Activated naive CD4-positive, alpha-beta T cell treated with anti-CD3 and anti-CD28 coated beads, Interleukin-2, amount 50 U/mL, for 72 hours (primary cell): ENCODE measurements around the gene SND1. TPM values are rescaled to one million over a fixed set of nuclear protein-coding genes. Genes with fewer than 3 reads are reported as not detected.

Experiments used
- ATAC-seq, 2 donors: fragments of 150-1000 bp; cut with Tn5 transposase; 2 replicates each; pipeline ENCODE4 v1.10.0; 2021; ENCODE audit warnings: mild to moderate bottlenecking in 2 of 2, moderate library complexity in 2 of 2
- DNase-seq, 2 donors: peaks; one replicate each; pipeline ENCODE4 v3.0.0; 2021 to 2022; ENCODE audit warnings: low spot score in 2 of 2
- H3K27ac Mint-ChIP-seq, 2 donors: one replicate each; pipeline ENCODE4 v1.8.0; 2022; ENCODE audit warnings: mild to moderate bottlenecking in 2 of 2, mixed read lengths in 2 of 2
- H3K36me3 Mint-ChIP-seq, 2 donors: one replicate each; pipeline ENCODE4 v1.8.0; 2022; ENCODE audit warnings: mixed read lengths in 2 of 2
- H3K9me3 Mint-ChIP-seq, 2 donors: one replicate each; pipeline ENCODE4 v1.8.0; 2022; ENCODE audit warnings: mixed read lengths in 2 of 2
- total RNA-seq, 2 donors: library from RNA; stranded (reverse); gene quantifications; one replicate each; pipeline ENCODE4 v1.2.3, GENCODE V29; 2022

SND1 gene
- total RNA-seq, 2 donors from 2014 or later = 175 to 246 TPM

DNA sequence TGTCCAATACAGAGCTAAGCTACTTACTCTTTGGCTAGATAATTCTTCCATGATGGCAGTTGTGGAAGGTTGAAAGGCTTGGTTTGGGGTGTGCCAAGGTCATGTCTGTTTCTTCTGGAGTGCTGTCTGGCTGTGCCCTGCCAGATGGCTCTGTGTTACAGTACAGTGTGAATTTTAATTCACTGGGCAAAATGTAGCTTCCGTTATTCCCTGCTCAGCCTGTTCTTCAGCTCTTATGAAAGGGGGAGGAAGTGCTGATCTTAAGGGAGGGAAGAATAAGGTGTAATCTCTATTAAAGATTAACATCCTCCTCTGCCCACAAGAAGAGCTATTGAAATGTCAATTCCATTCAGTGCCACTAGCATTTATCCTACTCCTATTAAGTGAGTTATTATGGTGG lies 52.2 kb downstream of the SND1 start:
- Mint-ChIP-seq H3K27ac (peak overlapping the region in 1 of 2 donors; percentile 47), H3K9me3 (no peaks in the 10 kb centered on the region), H3K36me3 (peaks cover 9% of the 10 kb centered on the region in 2 donors)
- no peak for ATAC-seq
- no peak for DNase-seq

- H3K27ac Mint-ChIP-seq = peak overlapping the region; percentile 5 to 69
- H3K36me3 Mint-ChIP-seq = peaks cover 16 to 22% of the 10 kb centered on the region in 2 donors
- no peaks in the 10 kb centered on the region for H3K9me3 Mint-ChIP-seq
- no peak for DNase-seq
- peak; percentile 49 to 67 for ATAC-seq
Observed at GRCh38 chr7:127705461-127705959, 53.5 kb downstream of the SND1 start.

DNA sequence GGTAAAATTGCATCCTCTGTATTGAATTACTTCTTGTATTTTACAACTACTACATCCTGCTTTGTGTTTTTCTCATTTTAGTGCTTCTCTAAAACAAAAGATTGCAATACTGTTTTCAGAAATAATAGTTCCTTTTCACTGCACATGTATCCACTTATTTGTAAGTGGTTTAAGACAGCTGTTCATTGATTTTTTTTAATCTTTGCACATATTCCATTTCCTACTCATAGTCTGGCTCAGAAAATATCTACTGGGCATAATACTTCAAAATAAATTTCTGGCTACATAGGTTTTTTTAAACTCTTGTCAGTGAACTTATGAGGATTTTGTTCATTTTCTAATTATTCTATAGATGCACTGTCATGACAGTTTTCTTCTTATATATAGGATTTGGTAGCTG lies 54.8 kb downstream of the SND1 start:
- no peak for ATAC-seq
- H3K36me3 Mint-ChIP-seq = peaks cover 28 to 34% of the 10 kb centered on the region in 2 donors
- DNase-seq = no peak

DNA sequence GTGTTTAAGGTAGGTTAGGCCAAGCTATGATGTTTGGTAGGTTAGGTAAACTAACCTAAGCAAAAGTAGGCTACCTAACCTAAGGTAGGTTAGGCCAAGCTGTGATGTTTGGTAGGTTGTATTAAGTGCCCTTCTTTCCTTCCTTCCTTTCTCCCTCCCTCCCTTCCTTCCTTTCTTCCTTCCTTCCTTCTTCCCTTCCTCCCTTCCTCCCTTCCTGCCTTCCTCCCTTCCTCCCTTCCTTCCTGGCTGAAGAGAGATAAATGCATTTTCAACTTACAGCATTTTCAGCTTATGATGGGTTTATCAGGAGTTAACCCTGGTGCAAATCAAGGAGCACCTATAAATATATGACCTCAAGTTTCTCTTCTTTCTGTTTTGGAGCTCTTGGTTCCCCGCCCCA lies 56.2 kb downstream of the SND1 start:
- no peak for ATAC-seq

More for the DNA sequence above, 54.8 kb downstream of the SND1 start:
- no peak overlapping the region for H3K27ac Mint-ChIP-seq
- peaks cover 0 to 2% of the 10 kb centered on the region in 2 donors for H3K9me3 Mint-ChIP-seq

DNA sequence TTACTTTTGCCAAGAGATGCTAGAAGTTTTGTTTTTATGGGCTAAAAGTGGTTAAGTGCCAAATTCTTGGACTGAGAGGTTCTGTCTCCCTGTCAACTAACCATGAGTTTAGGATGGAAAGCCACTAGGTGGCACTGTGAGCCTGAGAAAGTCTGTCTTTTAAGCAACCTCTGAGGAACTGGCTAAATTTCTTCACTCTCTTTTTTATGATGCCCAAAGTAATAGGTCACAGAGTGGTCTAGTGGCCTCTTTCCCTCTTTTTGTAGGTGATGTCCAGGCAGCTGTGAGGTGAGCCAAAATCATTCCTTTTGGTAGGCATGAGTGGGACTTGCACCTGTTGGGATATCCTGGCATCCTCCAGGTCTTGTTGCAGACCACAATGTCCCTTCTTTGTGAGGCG lies 56.8 kb downstream of the SND1 start:
- ATAC-seq (peak; percentile 61 to 69), DNase-seq (peak in 1 of 2 donors; percentile 75)
- H3K27ac Mint-ChIP-seq = no peak overlapping the region
- H3K9me3 Mint-ChIP-seq = peaks cover 0 to 5% of the 10 kb centered on the region in 2 donors
- peaks cover 38 to 45% of the 10 kb centered on the region in 2 donors for H3K36me3 Mint-ChIP-seq

More for the DNA sequence above, 56.2 kb downstream of the SND1 start:
- DNase-seq = no peak
- peaks cover 0 to 5% of the 10 kb centered on the region in 2 donors for H3K9me3 Mint-ChIP-seq
- no peak overlapping the region for H3K27ac Mint-ChIP-seq
- peaks cover 38 to 45% of the 10 kb centered on the region in 2 donors for H3K36me3 Mint-ChIP-seq

DNA sequence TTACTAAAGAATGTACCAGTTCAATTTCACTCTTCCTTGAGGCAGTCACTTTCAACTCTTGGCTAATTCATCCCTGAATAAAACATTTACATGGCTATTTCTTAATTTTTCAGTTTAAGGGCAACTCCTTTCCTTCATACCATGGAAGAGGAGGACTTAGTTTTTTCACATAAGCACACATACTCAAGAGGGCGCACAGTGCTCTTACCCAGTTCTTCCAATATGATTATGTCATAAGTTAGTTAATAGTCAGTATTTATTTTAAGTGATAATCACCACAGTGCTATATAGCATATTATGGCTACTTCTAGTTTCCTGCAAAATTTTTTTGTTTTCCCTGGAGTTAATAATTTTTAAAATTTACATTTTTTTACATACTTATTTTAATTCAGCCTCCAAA lies 58.6 kb downstream of the SND1 start:
- Mint-ChIP-seq H3K27ac (no peak overlapping the region), H3K36me3 (peaks cover 38 to 61% of the 10 kb centered on the region in 2 donors), H3K9me3 (peaks cover 0 to 5% of the 10 kb centered on the region in 2 donors)
- DNase-seq (no peak), ATAC-seq (no peak)

DNA sequence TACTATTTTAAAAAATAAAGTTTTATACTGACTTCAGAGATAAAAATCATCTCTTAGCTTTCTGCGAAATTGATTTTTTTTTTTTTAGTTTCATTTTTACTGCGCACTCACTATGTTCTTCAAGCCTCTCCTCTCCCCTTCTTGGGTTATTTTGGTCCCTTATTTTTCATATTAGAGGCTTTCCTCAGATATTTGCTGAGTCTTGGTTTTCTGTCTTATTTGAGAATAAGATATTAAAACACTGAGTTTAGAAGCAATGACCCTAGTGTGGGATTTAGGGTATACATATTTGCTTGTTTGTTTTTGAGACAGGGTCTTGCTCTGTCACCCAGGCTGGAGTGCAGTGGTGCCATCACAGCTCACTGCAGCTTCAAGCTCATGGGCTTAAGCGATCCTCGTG lies 59.9 kb downstream of the SND1 start:
- Mint-ChIP-seq H3K36me3 (peaks cover 38 to 61% of the 10 kb centered on the region in 2 donors), H3K9me3 (peaks cover 0 to 5% of the 10 kb centered on the region in 2 donors), H3K27ac (no peak overlapping the region)
- ATAC-seq (no peak), DNase-seq (no peak)

GRCh38 chr7:127713006-127713405 lies 61.0 kb downstream of the SND1 start:
- Mint-ChIP-seq H3K27ac (no peak overlapping the region), H3K36me3 (peaks cover 38 to 61% of the 10 kb centered on the region in 2 donors), H3K9me3 (peaks cover 0 to 5% of the 10 kb centered on the region in 2 donors)
- ATAC-seq (no peak), DNase-seq (no peak)

GRCh38 chr7:127713758-127714157 lies 61.8 kb downstream of the SND1 start:
- ATAC-seq (no peak), DNase-seq (no peak)
- Mint-ChIP-seq H3K27ac (no peak overlapping the region), H3K9me3 (peaks cover 0 to 5% of the 10 kb centered on the region in 2 donors), H3K36me3 (peaks cover 44 to 57% of the 10 kb centered on the region in 2 donors)

DNA sequence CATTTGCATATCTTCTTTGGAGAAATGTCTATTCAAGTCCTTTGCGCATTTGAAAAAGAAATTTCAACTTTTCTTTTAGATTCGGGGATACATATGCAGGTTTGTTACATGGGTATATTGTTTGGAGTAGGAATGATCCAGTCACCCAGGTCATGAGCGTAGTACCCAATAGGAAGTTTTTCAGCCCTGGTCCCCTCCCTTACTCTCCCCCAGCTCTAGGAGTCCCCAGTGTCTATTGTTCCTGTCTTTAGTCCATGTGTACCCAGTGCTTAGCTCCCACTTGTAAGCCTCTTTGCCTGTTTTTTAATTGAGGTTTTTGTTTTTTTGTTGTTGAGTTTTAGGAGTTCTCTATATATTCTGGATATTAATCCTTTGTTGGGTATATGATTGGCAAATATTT lies 63.3 kb downstream of the SND1 start:
- Mint-ChIP-seq H3K27ac (peak overlapping the region in 1 of 2 donors; percentile 7), H3K36me3 (peaks cover 30 to 42% of the 10 kb centered on the region in 2 donors)
- ATAC-seq = no peak

GRCh38 chr7:127715901-127716300 lies 63.9 kb downstream of the SND1 start:
- ATAC-seq = no peak
- Mint-ChIP-seq H3K9me3 (peaks cover 0 to 5% of the 10 kb centered on the region in 2 donors), H3K27ac (no peak overlapping the region), H3K36me3 (peaks cover 28 to 39% of the 10 kb centered on the region in 2 donors)
- no peak for DNase-seq

More for the DNA sequence above, 63.3 kb downstream of the SND1 start:
- peaks cover 0 to 5% of the 10 kb centered on the region in 2 donors for H3K9me3 Mint-ChIP-seq
- no peak for DNase-seq

- Mint-ChIP-seq H3K36me3 (peaks cover 20 to 29% of the 10 kb centered on the region in 2 donors), H3K27ac (no peak overlapping the region), H3K9me3 (no peaks in the 10 kb centered on the region)
- ATAC-seq (peak; percentile 73 to 87), DNase-seq (no peak)
Observed at GRCh38 chr7:127717502-127718339, 65.7 kb downstream of the SND1 start.

GRCh38 chr7:127718340-127718679 lies 66.3 kb downstream of the SND1 start:
- DNase-seq = no peak
- no peak overlapping the region for H3K27ac Mint-ChIP-seq
- peaks cover 19 to 27% of the 10 kb centered on the region in 2 donors for H3K36me3 Mint-ChIP-seq
- no peaks in the 10 kb centered on the region for H3K9me3 Mint-ChIP-seq
- no peak for ATAC-seq

GRCh38 chr7:127726476-127726875 lies 74.5 kb downstream of the SND1 start:
- ATAC-seq (no peak), DNase-seq (no peak)
- peaks cover 20 to 29% of the 10 kb centered on the region in 2 donors for H3K36me3 Mint-ChIP-seq
- H3K27ac Mint-ChIP-seq = no peak overlapping the region
- no peaks in the 10 kb centered on the region for H3K9me3 Mint-ChIP-seq

DNA sequence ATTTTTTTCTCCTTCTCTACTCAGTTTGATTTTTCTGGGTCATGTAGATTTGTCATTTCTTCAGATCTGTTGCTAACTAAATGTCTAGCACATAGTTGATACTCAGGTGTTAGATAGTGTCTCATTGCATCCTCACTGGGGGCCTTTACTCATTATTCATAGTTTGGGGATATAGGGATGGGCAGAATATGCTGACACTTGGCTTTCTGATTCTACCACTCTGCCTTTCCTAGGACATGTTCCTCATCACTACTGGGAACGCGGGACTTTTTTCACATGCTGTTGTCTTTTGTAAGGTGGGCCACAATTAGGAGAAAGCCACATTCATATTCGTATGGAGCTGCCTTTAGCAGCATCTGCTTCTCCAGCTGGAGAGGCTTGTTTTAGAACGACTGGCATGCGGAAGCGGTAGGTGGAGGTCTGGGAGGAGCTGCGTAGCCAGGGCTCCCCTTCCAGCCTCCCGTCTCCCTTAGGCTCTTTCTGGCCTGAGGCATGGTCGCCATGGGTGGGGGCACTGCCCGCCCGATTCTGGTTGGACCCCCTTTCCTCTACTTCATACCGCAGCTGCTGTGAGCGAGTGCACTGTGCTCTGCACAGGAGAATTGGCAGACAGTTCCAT lies 78.8 kb downstream of the SND1 start:
- DNase-seq (no peak), ATAC-seq (no peak)
- Mint-ChIP-seq H3K9me3 (no peaks in the 10 kb centered on the region), H3K36me3 (peaks cover 16 to 23% of the 10 kb centered on the region in 2 donors), H3K27ac (no peak overlapping the region)

DNA sequence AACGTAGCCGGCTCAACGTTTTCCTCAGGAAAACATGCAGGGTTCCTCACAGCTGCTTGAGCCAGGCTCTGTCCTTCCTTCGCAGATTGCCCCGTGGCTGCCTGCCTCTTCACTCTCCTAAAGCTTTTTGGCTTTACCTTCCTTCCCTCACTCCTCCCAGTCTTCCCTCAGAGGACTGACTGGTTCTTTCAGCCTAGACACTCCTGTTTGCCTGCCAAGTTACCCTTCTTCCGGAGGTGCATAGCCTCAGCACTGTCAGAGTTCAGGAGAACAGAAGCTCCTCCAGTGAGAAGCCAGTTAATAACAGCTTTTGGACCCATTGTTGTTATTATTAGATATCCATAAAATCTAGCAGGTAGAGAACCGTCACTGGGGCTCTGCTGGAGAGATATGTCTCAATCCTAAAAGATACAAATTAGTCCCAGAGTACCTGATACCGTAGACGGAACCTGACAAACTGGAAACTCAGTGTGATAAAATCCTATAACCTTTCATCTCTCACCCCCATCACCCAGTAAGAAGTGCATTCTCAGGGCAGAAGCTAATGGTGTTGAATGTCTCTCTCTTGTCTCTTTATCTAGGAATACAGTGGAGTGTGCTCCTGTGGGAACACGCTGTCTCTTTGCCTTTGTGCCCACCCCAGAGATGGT lies 79.6 kb downstream of the SND1 start:
- Mint-ChIP-seq H3K9me3 (no peaks in the 10 kb centered on the region), H3K36me3 (peaks cover 16 to 23% of the 10 kb centered on the region in 2 donors), H3K27ac (peak overlapping the region in 1 of 2 donors; percentile 77)
- DNase-seq (no peak), ATAC-seq (no peak)

DNA sequence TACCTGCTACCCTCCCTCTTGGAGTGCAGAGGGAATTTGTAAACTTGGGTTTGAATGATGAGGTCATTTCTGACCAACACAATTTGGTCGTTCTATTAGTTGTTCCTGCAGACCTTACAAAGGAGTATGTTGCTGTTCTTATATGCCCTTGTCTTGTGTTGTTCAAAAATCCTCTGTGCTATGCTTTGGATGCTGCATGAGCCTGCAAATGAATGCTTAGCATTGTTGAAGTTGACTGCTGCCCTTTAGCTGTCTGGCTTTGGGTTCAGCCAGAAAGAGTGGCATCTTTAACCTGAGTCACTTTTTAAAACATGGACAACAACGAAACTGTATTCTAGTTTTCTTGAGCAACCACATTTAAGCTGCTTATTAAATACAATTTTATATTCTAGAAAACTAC lies 80.3 kb downstream of the SND1 start:
- H3K9me3 Mint-ChIP-seq = no peaks in the 10 kb centered on the region
- no peak for DNase-seq

More for the DNA sequence above, 80.3 kb downstream of the SND1 start:
- Mint-ChIP-seq H3K36me3 (peaks cover 18 to 23% of the 10 kb centered on the region in 2 donors), H3K27ac (no peak overlapping the region)
- no peak for ATAC-seq
